Astrocyte of the spinal cord (primary cell): ENCODE measurements around the gene SARDH.

Experiments
- DNase-seq: peaks from one replicate; pipeline ENCODE4 v3.0.0; 2011; ENCODE audit warnings: low read depth, low spot score
- H3K4me3 ChIP-seq: 2 replicates; pipeline ENCODE4 v1.5.1; 2011; ENCODE audit warnings: low read depth, mild to moderate bottlenecking, low read length, moderate library complexity
- in situ Hi-C: cut with HindIII; loops from 2 replicates; pipeline ENCODE4 v1.10.0; 2017; ENCODE audit warnings: low sequenced_read_pairs
- TF ChIP-seq, protein P1 (sequence below): IDR thresholded peaks from 2 replicates; pipeline ENCODE4 v1.5.1; 2012; ENCODE audit warnings: low read depth, mild to moderate bottlenecking, low read length, inconsistent platforms

SARDH gene

DNA sequence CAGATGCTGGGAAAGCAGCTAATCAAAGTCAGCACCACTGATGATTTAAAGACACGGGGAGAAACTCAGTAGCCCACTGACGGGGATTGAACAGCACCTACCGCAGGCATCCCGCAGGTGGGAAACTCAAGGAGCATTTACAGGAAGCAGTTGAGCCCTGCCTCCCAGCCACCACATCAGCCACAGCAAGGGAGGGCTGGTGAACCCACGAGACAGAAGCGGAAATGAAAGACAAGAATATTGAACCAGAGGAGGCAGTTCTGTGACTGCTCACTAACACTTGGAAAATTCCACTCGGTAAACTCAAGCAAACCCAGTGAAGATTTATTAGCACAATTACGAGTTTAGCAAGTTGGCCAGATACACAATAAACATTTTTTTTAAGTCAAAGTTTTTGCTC lies 118.4 kb downstream of the SARDH start:
- no peak overlapping the region for H3K4me3 ChIP-seq
- in situ Hi-C loops = no loop called here
- DNase-seq = no peak
- TF ChIP-seq, protein P1, sequence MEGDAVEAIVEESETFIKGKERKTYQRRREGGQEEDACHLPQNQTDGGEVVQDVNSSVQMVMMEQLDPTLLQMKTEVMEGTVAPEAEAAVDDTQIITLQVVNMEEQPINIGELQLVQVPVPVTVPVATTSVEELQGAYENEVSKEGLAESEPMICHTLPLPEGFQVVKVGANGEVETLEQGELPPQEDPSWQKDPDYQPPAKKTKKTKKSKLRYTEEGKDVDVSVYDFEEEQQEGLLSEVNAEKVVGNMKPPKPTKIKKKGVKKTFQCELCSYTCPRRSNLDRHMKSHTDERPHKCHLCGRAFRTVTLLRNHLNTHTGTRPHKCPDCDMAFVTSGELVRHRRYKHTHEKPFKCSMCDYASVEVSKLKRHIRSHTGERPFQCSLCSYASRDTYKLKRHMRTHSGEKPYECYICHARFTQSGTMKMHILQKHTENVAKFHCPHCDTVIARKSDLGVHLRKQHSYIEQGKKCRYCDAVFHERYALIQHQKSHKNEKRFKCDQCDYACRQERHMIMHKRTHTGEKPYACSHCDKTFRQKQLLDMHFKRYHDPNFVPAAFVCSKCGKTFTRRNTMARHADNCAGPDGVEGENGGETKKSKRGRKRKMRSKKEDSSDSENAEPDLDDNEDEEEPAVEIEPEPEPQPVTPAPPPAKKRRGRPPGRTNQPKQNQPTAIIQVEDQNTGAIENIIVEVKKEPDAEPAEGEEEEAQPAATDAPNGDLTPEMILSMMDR = no peak

DNA sequence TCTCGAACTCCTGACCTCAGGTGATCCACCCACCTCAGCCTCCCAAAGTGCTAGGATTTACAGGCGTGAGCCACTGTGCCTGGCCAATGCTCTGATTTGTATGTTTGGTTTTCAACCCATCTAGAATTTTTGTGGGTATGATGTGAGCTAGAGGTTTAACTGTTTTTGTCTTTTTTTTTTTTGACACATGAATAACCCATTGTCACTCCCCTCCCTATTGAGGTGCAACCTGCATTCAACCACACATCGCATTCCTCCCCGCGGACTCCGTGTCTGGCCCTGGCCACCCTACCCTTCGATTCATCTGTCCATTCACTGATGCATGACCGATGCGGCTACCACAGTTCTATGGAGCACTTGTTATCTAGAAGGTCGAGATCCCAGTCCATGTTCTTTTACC lies 119.4 kb downstream of the SARDH start:
- no peak for DNase-seq
- TF ChIP-seq, protein P1 = no peak
- no peak overlapping the region for H3K4me3 ChIP-seq
- in situ Hi-C loops = no loop called here

DNA sequence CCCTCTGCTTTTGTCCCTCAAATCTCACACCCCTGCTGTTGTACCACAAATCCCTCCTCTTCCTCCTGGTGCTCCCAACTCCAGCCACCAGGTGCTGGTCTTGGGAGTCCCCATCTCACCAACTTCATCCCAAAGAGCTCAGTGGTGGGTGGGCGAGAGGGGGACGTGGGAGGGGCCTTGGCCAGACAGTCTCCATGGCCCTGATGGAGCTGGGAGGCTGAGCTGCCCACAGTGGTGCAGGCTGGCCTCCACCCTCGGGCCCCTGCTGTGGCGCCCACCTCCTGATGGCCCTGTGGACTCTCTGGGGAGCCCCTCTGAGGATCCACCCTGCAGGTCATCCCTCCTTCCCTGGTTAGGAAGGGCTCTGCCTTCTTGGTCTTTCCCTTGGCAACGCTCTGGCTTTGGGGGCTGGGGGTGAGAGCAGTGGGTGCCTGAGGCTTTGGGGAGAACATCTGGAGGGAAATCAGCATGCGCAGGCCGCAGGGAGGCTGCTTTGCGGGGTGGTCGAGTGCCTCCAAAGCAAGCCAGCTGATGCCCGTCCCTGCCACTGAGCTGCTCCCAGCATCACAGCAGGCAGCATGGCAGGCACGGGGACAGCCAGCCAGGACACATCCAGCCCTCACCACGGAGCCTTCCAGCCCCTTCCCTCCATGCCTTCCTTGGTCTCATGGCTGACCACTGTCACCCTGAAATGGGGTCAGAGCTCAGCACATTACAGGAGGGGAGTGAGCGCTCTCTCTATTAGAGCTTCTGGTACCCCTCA lies 121.3 kb downstream of the SARDH start:
- TF ChIP-seq, protein P1 = no peak
- DNase-seq = no peak
- no peak overlapping the region for H3K4me3 ChIP-seq
- in situ Hi-C loops = no loop called here

DNA sequence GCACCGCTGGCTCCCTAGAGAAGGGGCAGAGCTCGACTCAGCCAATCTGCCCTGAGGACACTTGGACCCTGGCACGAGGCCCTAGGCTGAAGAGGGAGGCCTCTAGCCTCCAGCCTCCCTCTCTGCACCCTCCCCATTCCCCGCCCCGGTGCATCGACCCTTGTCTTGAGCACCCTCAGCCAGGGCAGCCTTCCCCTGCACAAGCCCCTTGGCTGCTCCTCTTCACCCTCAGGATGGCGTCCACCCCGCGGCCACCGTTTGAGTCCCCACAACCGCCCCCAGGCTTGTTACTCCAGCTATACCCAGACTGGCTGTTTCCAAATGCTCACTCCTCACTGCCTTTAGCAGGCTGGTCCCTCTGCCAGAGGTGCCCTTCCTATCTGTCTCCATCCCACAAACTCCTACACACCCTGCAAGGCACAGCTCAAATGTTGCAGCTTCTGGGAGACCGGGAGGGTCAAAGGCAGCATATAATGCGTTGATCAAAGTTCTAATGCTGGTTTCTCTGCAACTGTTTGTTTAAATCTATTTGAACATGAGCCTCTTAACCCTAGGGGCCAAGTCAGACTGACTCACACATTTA lies 122.5 kb downstream of the SARDH start:
- in situ Hi-C loops = no loop called here
- TF ChIP-seq, protein P1 = no peak
- H3K4me3 ChIP-seq = no peak overlapping the region
- DNase-seq = no peak

DNA sequence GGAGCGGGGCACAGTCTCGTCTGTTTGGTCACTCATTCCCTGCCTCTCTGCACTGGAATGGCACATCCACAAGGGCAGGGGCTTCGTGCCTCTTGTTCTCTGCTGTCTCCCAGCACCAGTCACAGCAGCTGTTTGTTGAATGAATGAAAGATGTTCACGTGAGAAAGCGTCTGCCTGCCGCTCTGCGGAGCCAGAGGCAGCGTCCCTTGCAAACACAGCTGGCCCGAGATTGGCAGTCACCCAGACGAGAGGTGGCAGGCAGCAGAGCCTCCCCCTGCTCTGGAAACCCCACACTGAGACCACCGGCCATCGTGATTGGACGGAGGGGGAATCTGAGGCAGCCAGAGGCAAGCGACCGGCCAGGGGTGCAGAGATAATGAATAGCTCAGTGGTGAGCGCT lies 123.0 kb downstream of the SARDH start:
- DNase-seq = no peak
- in situ Hi-C loops = no loop called here
- TF ChIP-seq, protein P1 = no peak
- H3K4me3 ChIP-seq = no peak overlapping the region

DNA sequence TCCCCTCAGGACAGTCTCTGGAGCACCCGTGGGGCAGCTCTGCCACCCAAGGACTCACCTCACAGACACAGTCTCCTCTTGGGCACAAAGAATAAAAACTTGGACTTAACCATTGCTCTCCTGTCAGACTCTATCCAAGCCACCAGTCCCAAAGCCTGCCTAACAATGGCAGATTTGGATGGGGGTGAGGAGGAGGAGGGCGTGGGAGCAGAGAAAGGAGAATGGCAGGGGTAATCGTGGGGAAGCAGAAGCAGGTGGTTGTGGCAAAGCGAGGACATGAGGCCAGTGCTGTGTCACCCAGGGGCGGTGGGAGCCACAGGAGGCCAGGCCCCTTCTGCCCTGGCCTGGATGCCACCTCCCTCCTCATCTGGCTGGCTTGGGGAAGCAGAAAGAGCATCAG lies 123.5 kb downstream of the SARDH start:
- DNase-seq = no peak
- no peak overlapping the region for H3K4me3 ChIP-seq
- in situ Hi-C loops = no loop called here
- TF ChIP-seq, protein P1 = no peak
